Glutamatergic neuron (in vitro differentiated cells): ENCODE results near the gene TPK1. TPM values are rescaled to one million over a fixed set of nuclear protein-coding genes. Genes with fewer than 3 reads are reported as not detected.

Experiments
- DNase-seq: peaks from one replicate; pipeline ENCODE4 v3.0.0; 2022
- H3K27ac Mint-ChIP-seq: one replicate; pipeline ENCODE4 v1.8.0; 2020; ENCODE audit warnings: mild to moderate bottlenecking, mixed read lengths, inconsistent platforms; ENCODE audit not compliant: unreplicated experiment
- H3K27me3 Mint-ChIP-seq: one replicate; pipeline ENCODE4 v1.8.0; 2020; ENCODE audit warnings: mild to moderate bottlenecking, moderate library complexity, mixed read lengths, inconsistent platforms; ENCODE audit not compliant: unreplicated experiment
- H3K36me3 Mint-ChIP-seq: one replicate; pipeline ENCODE4 v1.8.0; 2020; ENCODE audit warnings: mild to moderate bottlenecking, mixed read lengths, inconsistent platforms; ENCODE audit not compliant: unreplicated experiment
- H3K4me1 Mint-ChIP-seq: one replicate; pipeline ENCODE4 v1.8.0; 2020; ENCODE audit warnings: mild to moderate bottlenecking, low read depth, mixed read lengths, inconsistent platforms; ENCODE audit not compliant: unreplicated experiment
- H3K4me3 Mint-ChIP-seq: one replicate; pipeline ENCODE4 v1.8.0; 2020; ENCODE audit warnings: mild to moderate bottlenecking, mixed read lengths, inconsistent platforms; ENCODE audit not compliant: unreplicated experiment
- H3K9me3 Mint-ChIP-seq: one replicate; pipeline ENCODE4 v1.8.0; 2020; ENCODE audit warnings: mild to moderate bottlenecking, moderate library complexity, mixed read lengths, inconsistent platforms; ENCODE audit not compliant: unreplicated experiment
- total RNA-seq: library from RNA; stranded (reverse); fragmentation: NEBNext Ultra II Directional; extraction: Animal tissue kit (Norgen Biotek cat#: 25700); gene quantifications from one replicate; pipeline ENCODE4 v1.2.1, GENCODE V29; 2021; ENCODE audit not compliant: unreplicated experiment
- TF ChIP-seq, protein P1 (sequence below): fragments of 200-600 bp; sonication (generic); IDR thresholded peaks from one replicate; pipeline ENCODE4 v1.5.0; 2021; ENCODE audit not compliant: partially characterized antibody, unreplicated experiment

Gene TPK1
- total RNA-seq, 1 donor from 2014 or later = 2.6 TPM

DNA sequence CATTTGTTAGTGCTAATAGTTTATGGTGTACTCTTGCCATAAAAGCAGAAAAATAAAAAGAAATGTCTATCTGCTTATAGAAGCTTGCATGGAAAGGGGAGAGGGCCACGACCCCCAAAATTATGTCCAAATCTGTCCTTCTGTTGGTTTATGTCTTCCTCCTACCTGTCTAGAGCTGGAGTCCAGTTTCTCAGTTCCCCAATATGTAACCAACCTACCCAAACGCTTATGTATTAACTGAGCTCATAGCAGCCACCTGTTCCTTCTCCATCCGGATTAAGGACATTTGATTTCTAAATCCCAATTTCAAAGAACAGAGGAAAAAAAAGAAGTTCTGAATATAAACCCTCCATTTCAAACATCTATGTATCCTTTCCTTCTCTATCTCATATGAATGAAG lies 30.3 kb upstream of the TPK1 start:
- H3K9me3 Mint-ChIP-seq = peaks cover 3% of the 10 kb centered on the region
- no peak overlapping the region for H3K4me3 Mint-ChIP-seq
- H3K27me3 Mint-ChIP-seq = no peaks in the 10 kb centered on the region
- H3K4me1 Mint-ChIP-seq = no peaks in the 10 kb centered on the region
- H3K36me3 Mint-ChIP-seq = no peaks in the 10 kb centered on the region
- H3K27ac Mint-ChIP-seq = no peak overlapping the region
- DNase-seq = no peak
- TF ChIP-seq, protein P1, sequence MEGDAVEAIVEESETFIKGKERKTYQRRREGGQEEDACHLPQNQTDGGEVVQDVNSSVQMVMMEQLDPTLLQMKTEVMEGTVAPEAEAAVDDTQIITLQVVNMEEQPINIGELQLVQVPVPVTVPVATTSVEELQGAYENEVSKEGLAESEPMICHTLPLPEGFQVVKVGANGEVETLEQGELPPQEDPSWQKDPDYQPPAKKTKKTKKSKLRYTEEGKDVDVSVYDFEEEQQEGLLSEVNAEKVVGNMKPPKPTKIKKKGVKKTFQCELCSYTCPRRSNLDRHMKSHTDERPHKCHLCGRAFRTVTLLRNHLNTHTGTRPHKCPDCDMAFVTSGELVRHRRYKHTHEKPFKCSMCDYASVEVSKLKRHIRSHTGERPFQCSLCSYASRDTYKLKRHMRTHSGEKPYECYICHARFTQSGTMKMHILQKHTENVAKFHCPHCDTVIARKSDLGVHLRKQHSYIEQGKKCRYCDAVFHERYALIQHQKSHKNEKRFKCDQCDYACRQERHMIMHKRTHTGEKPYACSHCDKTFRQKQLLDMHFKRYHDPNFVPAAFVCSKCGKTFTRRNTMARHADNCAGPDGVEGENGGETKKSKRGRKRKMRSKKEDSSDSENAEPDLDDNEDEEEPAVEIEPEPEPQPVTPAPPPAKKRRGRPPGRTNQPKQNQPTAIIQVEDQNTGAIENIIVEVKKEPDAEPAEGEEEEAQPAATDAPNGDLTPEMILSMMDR = no peak

DNA sequence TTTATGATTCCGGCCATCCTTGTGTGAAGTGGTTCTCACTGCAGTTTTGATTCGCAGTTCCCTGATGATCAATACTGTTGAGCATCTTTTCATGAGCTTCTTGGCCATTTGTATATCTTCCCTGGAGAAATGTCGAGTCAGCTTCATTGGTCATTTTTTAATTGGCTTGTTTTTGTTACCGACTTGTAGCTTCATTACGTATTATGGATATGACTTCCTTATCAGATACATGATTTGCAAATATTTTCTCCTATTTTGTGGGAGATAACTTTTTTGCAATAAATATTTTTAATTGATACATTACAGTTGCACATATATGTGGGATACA lies 27.4 kb upstream of the TPK1 start:
- Mint-ChIP-seq H3K36me3 (no peaks in the 10 kb centered on the region), H3K27me3 (no peaks in the 10 kb centered on the region), H3K4me3 (no peak overlapping the region), H3K27ac (no peak overlapping the region), H3K4me1 (no peaks in the 10 kb centered on the region), H3K9me3 (peaks cover 3% of the 10 kb centered on the region)
- TF ChIP-seq, protein P1 = no peak
- no peak for DNase-seq

DNA sequence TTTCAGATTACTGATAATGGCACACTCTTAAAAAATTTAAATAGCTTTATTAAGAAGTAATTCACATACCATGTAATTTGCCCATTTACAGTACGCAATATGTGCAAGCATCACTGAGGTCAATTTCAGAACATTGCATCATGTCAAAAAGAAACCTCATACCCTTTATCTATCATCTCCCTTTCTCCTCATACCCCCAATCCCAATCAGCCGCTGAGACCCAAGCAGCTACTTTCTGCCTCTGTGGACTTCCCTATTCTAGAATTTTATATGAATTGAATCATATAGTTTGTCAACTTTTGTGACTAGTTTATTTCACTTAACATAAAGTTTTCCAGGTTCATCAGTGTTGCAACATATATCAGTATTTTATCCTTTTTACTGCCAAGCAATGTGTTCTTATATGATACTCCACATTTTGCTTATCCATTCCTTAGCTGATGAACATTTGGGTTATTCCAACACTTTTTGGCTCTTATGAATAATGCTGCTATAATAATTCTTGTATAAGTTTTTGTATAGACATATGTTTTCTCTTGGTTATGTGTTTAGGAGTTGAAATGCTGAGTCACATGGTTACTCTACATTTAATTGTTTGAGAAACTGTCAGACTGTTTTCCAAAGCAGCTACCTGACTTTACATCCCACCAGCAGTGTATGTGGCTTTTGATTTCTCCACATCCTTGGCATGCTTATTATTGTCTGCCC lies 26.9 kb upstream of the TPK1 start:
- no peak for DNase-seq
- TF ChIP-seq, protein P1 = no peak
- no peak overlapping the region for H3K4me3 Mint-ChIP-seq
- no peak overlapping the region for H3K27ac Mint-ChIP-seq
- no peaks in the 10 kb centered on the region for H3K27me3 Mint-ChIP-seq
- H3K4me1 Mint-ChIP-seq = no peaks in the 10 kb centered on the region
- H3K9me3 Mint-ChIP-seq = peaks cover 3% of the 10 kb centered on the region
- H3K36me3 Mint-ChIP-seq = no peaks in the 10 kb centered on the region

DNA sequence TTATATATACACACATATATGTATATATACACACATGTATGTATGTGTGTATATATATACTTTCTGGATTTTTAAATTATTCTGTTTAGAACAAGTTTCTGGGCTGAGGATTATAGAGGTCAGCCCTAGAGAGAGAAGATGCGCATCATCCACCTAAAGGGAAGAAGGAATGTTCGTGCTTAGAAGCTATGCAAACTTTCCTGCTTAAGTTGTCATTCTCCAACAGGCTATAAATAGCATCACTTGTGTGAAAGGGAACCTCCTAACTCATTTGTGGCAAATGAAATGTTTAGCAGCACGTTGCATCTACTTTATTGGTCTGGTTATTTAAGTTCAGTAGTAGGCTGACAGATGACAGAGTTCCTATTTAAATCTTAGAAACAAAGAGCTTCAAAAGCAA lies 23.9 kb upstream of the TPK1 start:
- no peaks in the 10 kb centered on the region for H3K36me3 Mint-ChIP-seq
- no peaks in the 10 kb centered on the region for H3K4me1 Mint-ChIP-seq
- TF ChIP-seq, protein P1 = no peak
- no peak overlapping the region for H3K4me3 Mint-ChIP-seq
- no peaks in the 10 kb centered on the region for H3K27me3 Mint-ChIP-seq
- DNase-seq = no peak
- no peak overlapping the region for H3K27ac Mint-ChIP-seq
- peaks cover 3% of the 10 kb centered on the region for H3K9me3 Mint-ChIP-seq

DNA sequence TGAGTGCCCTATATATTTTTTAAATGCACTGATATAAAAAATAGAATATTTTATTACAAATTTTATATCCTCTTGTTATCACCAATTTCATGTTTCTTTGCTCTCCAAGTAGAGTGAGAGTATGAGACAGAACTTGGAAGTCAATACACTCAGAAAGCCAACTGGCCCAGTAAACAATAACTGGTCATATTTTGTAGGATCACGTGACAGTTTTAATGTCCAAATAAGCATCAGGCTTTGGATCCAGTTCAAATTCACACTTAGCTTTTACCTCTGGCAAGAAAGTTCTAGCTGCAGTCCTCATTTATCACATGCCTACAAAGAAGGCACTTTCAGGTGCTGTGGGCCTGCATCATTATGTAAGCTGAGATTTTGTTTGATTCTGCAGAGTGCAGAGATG lies 21.6 kb upstream of the TPK1 start:
- Mint-ChIP-seq H3K9me3 (no peaks in the 10 kb centered on the region), H3K27me3 (no peaks in the 10 kb centered on the region), H3K36me3 (no peaks in the 10 kb centered on the region), H3K4me1 (no peaks in the 10 kb centered on the region), H3K4me3 (no peak overlapping the region), H3K27ac (no peak overlapping the region)
- no peak for DNase-seq
- TF ChIP-seq, protein P1 = no peak
